Retinal pigment epithelial cell (primary cell): ENCODE data around the gene SHISA9.

Experiments used
- DNase-seq: peaks from one replicate; pipeline ENCODE4 v3.0.0-alpha.2; 2010; ENCODE audit warnings: low read depth
- H3K4me3 ChIP-seq: 2 replicates; pipeline ENCODE4 v1.5.1; 2011; ENCODE audit warnings: mild to moderate bottlenecking, low read length, control low read depth, moderate library complexity
- CTCF ChIP-seq: conservative IDR thresholded peaks from 2 replicates; pipeline ENCODE4 v1.5.1; 2011; ENCODE audit warnings: low read depth, low read length, control low read depth, inconsistent platforms

The SHISA9 gene

DNA sequence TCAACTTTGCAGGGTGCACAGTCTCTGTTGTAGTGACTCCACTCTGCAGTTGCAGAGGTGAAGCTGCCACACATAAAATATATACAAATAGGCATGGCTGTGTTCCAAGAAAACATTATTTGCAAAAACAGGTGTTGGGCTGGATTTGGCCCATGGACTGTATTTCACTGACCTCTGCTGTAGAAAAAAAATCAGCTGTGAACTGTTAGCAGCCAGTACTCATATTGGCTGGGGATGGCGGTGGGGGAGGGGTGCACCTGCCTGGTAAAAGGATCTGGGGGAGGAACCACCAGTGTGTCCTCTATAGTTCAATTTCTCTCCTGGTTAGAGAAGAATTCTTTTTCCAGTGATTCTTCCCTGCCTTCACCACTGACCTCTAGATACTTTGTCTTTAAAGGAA lies 50.0 kb downstream of the SHISA9 start:
- H3K4me3 ChIP-seq, result no peak overlapping the region
- no peak for DNase-seq
- no peak for TF ChIP-seq CTCF

GRCh38 chr16:12951976-12952375 lies 50.6 kb downstream of the SHISA9 start:
- no peak for DNase-seq
- no peak for TF ChIP-seq CTCF
- H3K4me3 ChIP-seq, result no peak overlapping the region

- no peak for TF ChIP-seq CTCF
- H3K4me3 ChIP-seq, result no peak overlapping the region
- no peak for DNase-seq
These were observed 57.0 kb downstream of the SHISA9 start for GRCh38 chr16:12958366-12958765.

DNA sequence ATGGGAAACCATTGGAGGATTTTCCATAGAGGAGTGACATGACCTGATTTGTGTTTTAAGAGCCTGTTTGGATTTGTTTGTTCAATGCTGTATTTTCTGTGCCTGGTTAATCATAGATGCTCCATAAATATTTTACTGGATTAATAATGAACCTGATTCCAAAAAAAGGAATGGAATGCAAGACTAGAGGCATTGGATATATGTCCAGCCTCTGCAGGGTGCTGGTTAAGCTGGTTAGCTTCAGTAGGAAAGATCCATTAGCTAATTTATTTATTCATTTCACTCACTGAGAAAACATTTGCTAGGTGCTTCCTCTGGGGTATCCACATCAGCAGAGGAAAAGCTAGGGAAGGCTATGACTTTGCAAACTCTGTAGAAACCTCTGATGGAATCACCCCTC lies 57.7 kb downstream of the SHISA9 start:
- DNase-seq, result no peak
- H3K4me3 ChIP-seq, result no peak overlapping the region
- no peak for TF ChIP-seq CTCF

DNA sequence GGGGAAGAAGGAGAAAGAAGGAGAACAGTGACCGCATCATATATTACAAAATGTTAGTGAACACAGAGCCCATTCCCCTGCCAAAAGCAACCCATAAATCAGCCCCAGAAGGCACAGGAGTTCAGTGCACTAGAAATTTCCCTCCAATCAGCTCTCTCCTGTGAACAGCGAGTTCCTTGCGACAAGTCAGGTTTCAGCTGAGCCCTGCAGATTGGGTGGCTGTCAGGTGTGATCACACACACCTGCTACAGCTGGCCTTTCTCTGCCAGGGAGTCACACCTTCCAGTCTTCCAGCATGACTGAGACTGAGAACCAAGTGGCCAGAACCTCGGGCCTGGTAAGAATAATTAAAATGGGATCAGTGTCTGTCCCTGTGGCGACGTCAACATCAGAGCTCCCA lies 60.2 kb downstream of the SHISA9 start:
- DNase-seq, result no peak
- H3K4me3 ChIP-seq, result no peak overlapping the region
- no peak for TF ChIP-seq CTCF

GRCh38 chr16:12964461-12964860 lies 63.1 kb downstream of the SHISA9 start:
- no peak overlapping the region for H3K4me3 ChIP-seq
- no peak for TF ChIP-seq CTCF
- DNase-seq, result no peak

DNA sequence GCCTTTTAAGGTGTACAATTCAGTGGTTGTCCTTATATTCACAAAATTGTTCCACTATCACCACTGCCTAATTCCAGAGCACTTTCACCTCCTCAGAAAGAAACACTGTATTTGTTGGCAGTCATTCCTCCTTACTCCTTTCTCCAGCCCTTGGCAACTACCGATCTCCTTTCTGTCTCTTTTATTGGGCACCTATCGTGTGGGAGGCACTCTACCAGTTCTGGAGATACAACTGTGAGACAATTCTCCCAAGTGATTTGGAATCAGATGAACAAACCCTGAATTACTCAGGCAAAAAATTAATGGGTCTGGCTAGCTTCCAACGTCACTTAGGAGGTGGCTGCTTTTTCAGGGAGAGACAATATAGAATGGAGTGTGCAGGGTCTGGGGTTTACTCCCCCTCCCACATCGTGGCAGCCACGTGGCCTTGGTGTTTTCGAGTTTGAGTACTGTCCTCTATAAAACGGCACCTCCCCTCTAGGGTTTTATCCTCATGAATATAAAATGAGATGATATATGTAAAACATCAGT lies 63.9 kb downstream of the SHISA9 start:
- TF ChIP-seq CTCF, result no peak
- no peak for DNase-seq
- no peak overlapping the region for H3K4me3 ChIP-seq
